ENCODE results near the gene FGD5. TPM values are rescaled to one million over a fixed set of nuclear protein-coding genes. Genes with fewer than 3 reads are reported as not detected.

The FGD5 gene
- polyA plus RNA-seq, 1 donor (not counting 4 experiments of a cell fraction or from before 2014, with no cell fraction given): not detected

GRCh38 chr3:14769544-14770325 lies 49.0 kb upstream of the FGD5 start:
- H3K27ac ChIP-seq (ENCODE audit: control insufficient read depth, insufficient read depth, low read length): no peak overlapping the region
- TF ChIP-seq CTCF (optimal IDR thresholded peaks at IDR 0.05 in 1 of 3, IDR thresholded peaks at IDR 0.05 in 1 of 3, conservative IDR thresholded peaks at IDR 0.05 in 1 of 3; ENCODE audit: extremely low read depth in 1 of 3, insufficient read depth in 2 of 3, low read length in 3 of 3): no peak
- TF ChIP-seq EZH2 (IDR thresholded peaks at IDR 0.05; ENCODE audit: low read length): no peak
- DNase-seq (ENCODE audit: low read depth, low spot score) (no peak), FAIRE-seq (no peak)
- H3K27me3 ChIP-seq (ENCODE audit: control insufficient read depth, extremely low read depth, insufficient read depth, low read length): no peaks in the 10 kb centered on the region
- no peaks in the 10 kb centered on the region for H3K9me1 ChIP-seq (ENCODE audit: control insufficient read depth, extremely low read depth, insufficient read depth, low read length)
- no peak overlapping the region for H2AFZ ChIP-seq (ENCODE audit: control insufficient read depth, low read length)
- dilution Hi-C loops (cut with MboI; ENCODE audit: extremely low pct_ligation_motif_present, low sequenced_read_pairs): no loop called here
- no peaks in the 10 kb centered on the region for H3K9me3 ChIP-seq (ENCODE audit: control insufficient read depth, low read depth, low read length)
- H4K20me1 ChIP-seq (ENCODE audit: control insufficient read depth, extremely low read depth, insufficient read depth, low read length): no peaks in the 10 kb centered on the region
- H3K36me3 ChIP-seq (ENCODE audit: control insufficient read depth in 2 of 2, extremely low read depth in 1 of 2, insufficient read depth in 2 of 2, low read length in 2 of 2): no peaks in the 10 kb centered on the region
- no peak overlapping the region for H3K4me3 ChIP-seq (ENCODE audit: control insufficient read depth in 2 of 3, extremely low read depth in 1 of 3, insufficient read depth in 2 of 3, low read depth in 1 of 3, low read length in 3 of 3)
- no peak overlapping the region for H3K4me2 ChIP-seq (ENCODE audit: control insufficient read depth, extremely low read depth, insufficient read depth, low read depth, low read length)
- H3K79me2 ChIP-seq (ENCODE audit: control insufficient read depth, insufficient read depth, low read length): no peaks in the 10 kb centered on the region
- H3K4me1 ChIP-seq (ENCODE audit: control insufficient read depth, extremely low read depth, insufficient read depth, low read length): no peaks in the 10 kb centered on the region
- H3K9ac ChIP-seq (ENCODE audit: control insufficient read depth, extremely low read depth, insufficient read depth, low read length): no peak overlapping the region

GRCh38 chr3:14770591-14770990 lies 48.2 kb upstream of the FGD5 start:
- Histone ChIP-seq H3K4me2 (ENCODE audit: control insufficient read depth, extremely low read depth, insufficient read depth, low read depth, low read length) (no peak overlapping the region), H3K79me2 (ENCODE audit: control insufficient read depth, insufficient read depth, low read length) (no peaks in the 10 kb centered on the region), H3K4me3 (ENCODE audit: control insufficient read depth in 2 of 3, extremely low read depth in 1 of 3, insufficient read depth in 2 of 3, low read depth in 1 of 3, low read length in 3 of 3) (no peak overlapping the region), H3K27ac (ENCODE audit: control insufficient read depth, insufficient read depth, low read length) (no peak overlapping the region), H3K36me3 (ENCODE audit: control insufficient read depth in 2 of 2, extremely low read depth in 1 of 2, insufficient read depth in 2 of 2, low read length in 2 of 2) (no peaks in the 10 kb centered on the region), H3K9me1 (ENCODE audit: control insufficient read depth, extremely low read depth, insufficient read depth, low read length) (no peaks in the 10 kb centered on the region), H3K9ac (ENCODE audit: control insufficient read depth, extremely low read depth, insufficient read depth, low read length) (no peak overlapping the region), H3K9me3 (ENCODE audit: control insufficient read depth, low read depth, low read length) (no peaks in the 10 kb centered on the region), H2AFZ (ENCODE audit: control insufficient read depth, low read length) (no peak overlapping the region), H3K27me3 (ENCODE audit: control insufficient read depth, extremely low read depth, insufficient read depth, low read length) (no peaks in the 10 kb centered on the region), H3K4me1 (ENCODE audit: control insufficient read depth, extremely low read depth, insufficient read depth, low read length) (no peaks in the 10 kb centered on the region), H4K20me1 (ENCODE audit: control insufficient read depth, extremely low read depth, insufficient read depth, low read length) (no peaks in the 10 kb centered on the region)
- TF ChIP-seq EZH2 (IDR thresholded peaks at IDR 0.05; ENCODE audit: low read length): no peak
- no peak for TF ChIP-seq CTCF (optimal IDR thresholded peaks at IDR 0.05 in 1 of 3, IDR thresholded peaks at IDR 0.05 in 1 of 3, conservative IDR thresholded peaks at IDR 0.05 in 1 of 3; ENCODE audit: extremely low read depth in 1 of 3, insufficient read depth in 2 of 3, low read length in 3 of 3)
- no peak for FAIRE-seq
- DNase-seq (ENCODE audit: low read depth, low spot score): no peak
- dilution Hi-C loops (cut with MboI; ENCODE audit: extremely low pct_ligation_motif_present, low sequenced_read_pairs): no loop called here

Measured in keratinocyte (primary cell).